Adrenal gland (tissue), 5 donors: ENCODE results near the gene PRPH2.

Source experiments
- CTCF ChIP-seq, 6 experiments: fragments of 450-650 bp in 4 of 6; fragments of 200-600 bp in 2 of 6; sonication (generic) in 1 of 6; IDR thresholded peaks; 1 replicate in 5 of 6; 2 replicates in 1 of 6; pipeline versions ENCODE4 v1.5.1 to v1.8.0; 2016 to 2021; ENCODE audit warnings: antibody characterized with exemption in 6 of 6, mild to moderate bottlenecking in 2 of 6, moderate library complexity in 1 of 6
- POLR2A ChIP-seq, 2 donors: fragments of 450-650 bp; IDR thresholded peaks; one replicate each; pipeline ENCODE4 v1.6.1; 2017; ENCODE audit warnings: antibody characterized with exemption in 2 of 2, mild to moderate bottlenecking in 2 of 2, moderate library complexity in 1 of 2
- donor health status: DM: no; HTN: no; CAD: no.

GRCh38 chr6:42688281-42688680, 34.1 kb downstream of the PRPH2 start:
- no peak for TF ChIP-seq CTCF (IDR thresholded peaks at IDR 0.05)
- no peak for TF ChIP-seq POLR2A (IDR thresholded peaks at IDR 0.05)
